Keratinocyte (primary cell): ENCODE results near the gene DLGAP1. TPM values are rescaled to one million over a fixed set of nuclear protein-coding genes. Genes with fewer than 3 reads are reported as not detected.

ENCODE experiments used
- DNase-seq: peaks from one replicate; pipeline ENCODE4 v3.0.0-alpha.2; 2011; ENCODE audit warnings: low read depth, missing footprints, low spot score
- FAIRE-seq: peaks from 2 replicates; lab custom pipeline; 2011; peaks lifted over from hg19 to GRCh38; lab: Jason Lieb, UNC
- H2AFZ ChIP-seq: 2 replicates; pipeline ENCODE4 v1.6.0; 2012; ENCODE audit warnings: low read length, control low read depth, inconsistent platforms; ENCODE audit not compliant: control insufficient read depth
- H3K27ac ChIP-seq: 2 replicates; pipeline ENCODE4 v1.5.1; 2011; ENCODE audit warnings: low read length; ENCODE audit not compliant: control insufficient read depth, insufficient read depth
- H3K27me3 ChIP-seq: 3 replicates; pipeline ENCODE4 v1.6.0; 2011; ENCODE audit warnings: low read length; ENCODE audit not compliant: control insufficient read depth, insufficient read depth; ENCODE audit errors: extremely low read depth
- H3K36me3 ChIP-seq, 2 experiments: 2 replicates in 1 of 2; 3 replicates in 1 of 2; pipeline ENCODE4 v1.5.1; 2011; ENCODE audit warnings: low read length in 2 of 2, mild to moderate bottlenecking in 1 of 2; ENCODE audit not compliant: control insufficient read depth in 2 of 2, insufficient read depth in 2 of 2; ENCODE audit errors: extremely low read depth in 1 of 2
- H3K4me1 ChIP-seq: 3 replicates; pipeline ENCODE4 v1.5.1; 2011; ENCODE audit warnings: low read length; ENCODE audit not compliant: control insufficient read depth, insufficient read depth; ENCODE audit errors: extremely low read depth
- H3K4me2 ChIP-seq: 3 replicates; pipeline ENCODE4 v1.6.0; 2011; ENCODE audit warnings: low read depth, low read length; ENCODE audit not compliant: control insufficient read depth, insufficient read depth; ENCODE audit errors: extremely low read depth
- H3K4me3 ChIP-seq, 3 experiments: fragments of 200-600 bp in 1 of 3; sonication (generic) in 1 of 3; 2 replicates in 2 of 3; 3 replicates in 1 of 3; pipeline ENCODE4 v1.5.1; 2011 to 2016; ENCODE audit warnings: low read length in 3 of 3, mild to moderate bottlenecking in 3 of 3, control low read depth in 2 of 3, inconsistent platforms in 1 of 3, low read depth in 1 of 3, mixed read lengths in 1 of 3, mixed run types in 1 of 3, moderate library complexity in 1 of 3; ENCODE audit not compliant: control insufficient read depth in 2 of 3, insufficient read depth in 2 of 3; ENCODE audit errors: extremely low read depth in 1 of 3
- H3K79me2 ChIP-seq: 2 replicates; pipeline ENCODE4 v1.6.0; 2012; ENCODE audit warnings: low read length; ENCODE audit not compliant: control insufficient read depth, insufficient read depth
- H3K9ac ChIP-seq: 3 replicates; pipeline ENCODE4 v1.6.0; 2011; ENCODE audit warnings: low read length; ENCODE audit not compliant: control insufficient read depth, insufficient read depth; ENCODE audit errors: extremely low read depth
- H3K9me1 ChIP-seq: 3 replicates; pipeline ENCODE4 v1.6.0; 2011; ENCODE audit warnings: low read length; ENCODE audit not compliant: control insufficient read depth, insufficient read depth; ENCODE audit errors: extremely low read depth
- H3K9me3 ChIP-seq: 2 replicates; pipeline ENCODE4 v1.5.1; 2012; ENCODE audit warnings: low read depth, low read length; ENCODE audit not compliant: control insufficient read depth
- H4K20me1 ChIP-seq: 3 replicates; pipeline ENCODE4 v1.6.0; 2011; ENCODE audit warnings: low read length; ENCODE audit not compliant: control insufficient read depth, insufficient read depth; ENCODE audit errors: extremely low read depth
- CTCF ChIP-seq, 3 experiments: IDR thresholded peaks in 1 of 3; conservative IDR thresholded peaks in 1 of 3; optimal IDR thresholded peaks in 1 of 3; 2 replicates in 2 of 3; 3 replicates in 1 of 3; pipeline versions ENCODE3 to v1.5.1; 2011; ENCODE audit warnings: low read length in 3 of 3, mild to moderate bottlenecking in 3 of 3, moderate library complexity in 2 of 3, control low read depth in 1 of 3, inconsistent platforms in 1 of 3; ENCODE audit not compliant: insufficient read depth in 2 of 3; ENCODE audit errors: extremely low read depth in 1 of 3
- EZH2 ChIP-seq: IDR thresholded peaks from one replicate; pipeline ENCODE4 v1.6.1; 2012; ENCODE audit warnings: inconsistent platforms, mild to moderate bottlenecking, low read length, moderate library complexity
- dilution Hi-C: fragments of 300-500 bp; cut with MboI; formaldehyde crosslinking; loops from one replicate; pipeline ENCODE4 v1.7.0; 2020; ENCODE audit warnings: low sequenced_read_pairs; ENCODE audit not compliant: extremely low pct_ligation_motif_present
- polyA plus RNA-seq, 5 experiments: library from polyadenylated mRNA; depleted of rRNA in 3 of 5; stranded (reverse) in 3 of 5; stranded (forward) in 1 of 5; unstranded in 1 of 5; fragments of >200 nt; gene quantifications; 1 replicate in 1 of 5; 2 replicates in 3 of 5; 3 replicates in 1 of 5; pipeline versions ENCODE4 v1.2.1 to v1.2.3, GENCODE V29; 2011 to 2012; ENCODE audit warnings: missing spikeins in 2 of 5, low read depth in 1 of 5, low replicate concordance in 1 of 5

DLGAP1 gene
- polyA plus RNA-seq, 1 donor (not counting 4 experiments of a cell fraction or from before 2014, with no cell fraction given) = not detected

GRCh38 chr18:3840766-3841165 is 614.3 kb downstream of the DLGAP1 start:
- Histone ChIP-seq H4K20me1 (no peaks in the 10 kb centered on the region), H3K4me2 (no peak overlapping the region), H3K36me3 (no peaks in the 10 kb centered on the region), H2AFZ (no peak overlapping the region), H3K4me1 (no peaks in the 10 kb centered on the region), H3K4me3 (no peak overlapping the region), H3K79me2 (no peaks in the 10 kb centered on the region), H3K9me3 (no peaks in the 10 kb centered on the region), H3K9ac (no peak overlapping the region), H3K9me1 (no peaks in the 10 kb centered on the region), H3K27ac (no peak overlapping the region), H3K27me3 (peaks cover 3% of the 10 kb centered on the region)
- DNase-seq (no peak), FAIRE-seq (no peak)
- TF ChIP-seq CTCF (optimal IDR thresholded peaks at IDR 0.05 in 1 of 3, IDR thresholded peaks at IDR 0.05 in 1 of 3, conservative IDR thresholded peaks at IDR 0.05 in 1 of 3; ENCODE audit: extremely low read depth in 1 of 3, insufficient read depth in 2 of 3, low read length in 3 of 3) (no peak), EZH2 (no peak)
- dilution Hi-C loops = no loop called here

- Histone ChIP-seq H2AFZ (no peak overlapping the region), H3K4me1 (no peaks in the 10 kb centered on the region), H3K4me3 (no peak overlapping the region), H3K9me1 (no peaks in the 10 kb centered on the region), H3K79me2 (no peaks in the 10 kb centered on the region), H3K9ac (no peak overlapping the region), H3K27me3 (peaks cover 3% of the 10 kb centered on the region), H3K36me3 (no peaks in the 10 kb centered on the region), H3K27ac (no peak overlapping the region), H3K9me3 (no peaks in the 10 kb centered on the region), H4K20me1 (no peaks in the 10 kb centered on the region), H3K4me2 (no peak overlapping the region)
- FAIRE-seq (no peak), DNase-seq (no peak)
- TF ChIP-seq CTCF (optimal IDR thresholded peaks at IDR 0.05 in 1 of 3, IDR thresholded peaks at IDR 0.05 in 1 of 3, conservative IDR thresholded peaks at IDR 0.05 in 1 of 3; ENCODE audit: extremely low read depth in 1 of 3, insufficient read depth in 2 of 3, low read length in 3 of 3) (no peak), EZH2 (no peak)
- dilution Hi-C loops = no loop called here
Measured at GRCh38 chr18:3839581-3839981, 615.5 kb downstream of the DLGAP1 start.
